Osteoblast (primary cell): ENCODE measurements around the gene COX6B2. TPM values are rescaled to one million over a fixed set of nuclear protein-coding genes. Genes with fewer than 3 reads are reported as not detected.

ENCODE experiments used
- DNase-seq: peaks from one replicate; pipeline ENCODE4 v3.0.0; 2011; ENCODE audit warnings: low spot score, mixed read lengths; ENCODE audit not compliant: insufficient read length; ENCODE audit errors: missing footprints
- H2AFZ ChIP-seq: 2 replicates; pipeline ENCODE4 v1.6.0; 2011; ENCODE audit warnings: mild to moderate bottlenecking, low read length
- H3K27ac ChIP-seq: 2 replicates; pipeline ENCODE4 v1.5.1; 2011; ENCODE audit warnings: mild to moderate bottlenecking, low read depth, low read length, moderate library complexity
- H3K27me3 ChIP-seq: 2 replicates; pipeline ENCODE4 v1.6.0; 2012; ENCODE audit warnings: mild to moderate bottlenecking, control low read depth, inconsistent platforms, low read length, moderate library complexity; ENCODE audit not compliant: insufficient read depth
- H3K36me3 ChIP-seq: 2 replicates; pipeline ENCODE4 v1.5.1; 2011; ENCODE audit warnings: mild to moderate bottlenecking, low read length, control low read depth, moderate library complexity; ENCODE audit not compliant: insufficient read depth
- H3K4me1 ChIP-seq: 2 replicates; pipeline ENCODE4 v1.5.1; 2011; ENCODE audit warnings: mild to moderate bottlenecking, low read length, control low read depth, moderate library complexity; ENCODE audit not compliant: insufficient read depth
- H3K4me2 ChIP-seq: 2 replicates; pipeline ENCODE4 v1.6.0; 2011; ENCODE audit warnings: mild to moderate bottlenecking, low read length; ENCODE audit not compliant: insufficient read depth
- H3K4me3 ChIP-seq: fragments of 200-600 bp; sonication (generic); 3 replicates; pipeline ENCODE4 v1.5.1; 2012; ENCODE audit warnings: mild to moderate bottlenecking, low read length, inconsistent platforms; ENCODE audit not compliant: insufficient read depth
- H3K79me2 ChIP-seq: 2 replicates; pipeline ENCODE4 v1.6.0; 2012; ENCODE audit warnings: mild to moderate bottlenecking, low read length, control low read depth, inconsistent platforms; ENCODE audit not compliant: insufficient read depth
- H3K9me3 ChIP-seq: 2 replicates; pipeline ENCODE4 v1.5.1; 2011; ENCODE audit warnings: low read depth, low read length, control low read depth
- H4K20me1 ChIP-seq: 2 replicates; pipeline ENCODE4 v1.6.0; 2012; ENCODE audit warnings: mild to moderate bottlenecking, low read length, control low read depth; ENCODE audit not compliant: insufficient read depth
- total RNA-seq: library from RNA; depleted of rRNA; stranded (reverse); fragments of >200 nt; gene quantifications from 2 replicates; pipeline ENCODE4 v1.2.3, GENCODE V29; 2012
- TF ChIP-seq, protein P1 (sequence below): IDR thresholded peaks from 2 replicates; pipeline ENCODE4 v1.5.1; 2011; ENCODE audit warnings: mild to moderate bottlenecking, low read depth, low read length, moderate library complexity; ENCODE audit errors: extremely low read depth

The COX6B2 gene
- total RNA-seq, 1 donor = not detected

DNA sequence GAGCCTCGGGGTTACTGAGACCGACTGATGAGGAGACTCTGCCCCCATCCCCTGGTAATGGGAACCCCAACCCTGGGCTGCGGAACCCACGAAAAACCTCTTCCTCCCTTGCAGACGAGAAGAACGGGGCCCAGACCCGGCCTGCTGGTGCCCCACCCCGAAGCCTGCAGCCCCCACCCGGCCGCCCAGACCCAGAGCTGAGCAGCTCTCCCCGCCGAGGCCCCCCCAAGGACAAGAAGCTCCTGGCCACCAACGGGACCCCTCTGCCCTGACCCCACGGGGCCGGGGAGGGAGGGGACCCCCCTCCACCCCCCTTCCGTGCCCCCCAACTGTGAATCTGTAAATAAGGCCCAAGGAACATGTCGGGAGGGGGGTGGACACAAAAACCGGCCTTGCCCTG lies 42.7 kb downstream of the COX6B2 start:
- Histone ChIP-seq H3K36me3 (peaks cover 9% of the 10 kb centered on the region), H3K9me3 (no peaks in the 10 kb centered on the region), H3K4me3 (no peak overlapping the region), H4K20me1 (no peaks in the 10 kb centered on the region), H3K79me2 (no peaks in the 10 kb centered on the region), H3K4me1 (no peaks in the 10 kb centered on the region), H3K4me2 (no peak overlapping the region), H3K27ac (no peak overlapping the region), H2AFZ (no peak overlapping the region), H3K27me3 (no peaks in the 10 kb centered on the region)
- TF ChIP-seq, protein P1, sequence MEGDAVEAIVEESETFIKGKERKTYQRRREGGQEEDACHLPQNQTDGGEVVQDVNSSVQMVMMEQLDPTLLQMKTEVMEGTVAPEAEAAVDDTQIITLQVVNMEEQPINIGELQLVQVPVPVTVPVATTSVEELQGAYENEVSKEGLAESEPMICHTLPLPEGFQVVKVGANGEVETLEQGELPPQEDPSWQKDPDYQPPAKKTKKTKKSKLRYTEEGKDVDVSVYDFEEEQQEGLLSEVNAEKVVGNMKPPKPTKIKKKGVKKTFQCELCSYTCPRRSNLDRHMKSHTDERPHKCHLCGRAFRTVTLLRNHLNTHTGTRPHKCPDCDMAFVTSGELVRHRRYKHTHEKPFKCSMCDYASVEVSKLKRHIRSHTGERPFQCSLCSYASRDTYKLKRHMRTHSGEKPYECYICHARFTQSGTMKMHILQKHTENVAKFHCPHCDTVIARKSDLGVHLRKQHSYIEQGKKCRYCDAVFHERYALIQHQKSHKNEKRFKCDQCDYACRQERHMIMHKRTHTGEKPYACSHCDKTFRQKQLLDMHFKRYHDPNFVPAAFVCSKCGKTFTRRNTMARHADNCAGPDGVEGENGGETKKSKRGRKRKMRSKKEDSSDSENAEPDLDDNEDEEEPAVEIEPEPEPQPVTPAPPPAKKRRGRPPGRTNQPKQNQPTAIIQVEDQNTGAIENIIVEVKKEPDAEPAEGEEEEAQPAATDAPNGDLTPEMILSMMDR = no peak
- DNase-seq = peak; percentile 73

DNA sequence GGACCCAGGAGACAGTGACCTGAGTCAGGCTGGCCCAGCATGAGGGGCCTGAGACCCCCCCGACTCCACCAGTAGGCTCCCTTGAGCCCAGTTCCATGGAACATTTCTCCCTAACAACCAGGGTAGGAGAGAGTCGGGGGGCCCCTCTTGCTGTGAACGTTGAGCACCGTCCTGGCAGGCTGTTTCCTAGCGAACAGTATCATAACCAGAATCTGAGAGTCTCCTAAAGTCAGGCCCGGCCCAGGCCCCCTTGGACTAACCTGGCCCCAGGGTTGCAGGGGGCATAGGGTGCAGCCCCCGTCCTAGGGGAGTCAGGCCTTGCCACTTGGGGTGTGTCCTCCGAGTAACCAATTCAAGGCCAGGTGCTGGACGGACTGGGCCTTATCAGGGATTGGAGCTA lies 43.1 kb downstream of the COX6B2 start:
- no peak overlapping the region for H3K27ac ChIP-seq
- no peak overlapping the region for H3K4me3 ChIP-seq
- no peaks in the 10 kb centered on the region for H3K79me2 ChIP-seq
- DNase-seq = peak; percentile 62
- no peaks in the 10 kb centered on the region for H3K9me3 ChIP-seq
- TF ChIP-seq, protein P1 = no peak
- H4K20me1 ChIP-seq = no peaks in the 10 kb centered on the region
- H3K27me3 ChIP-seq = no peaks in the 10 kb centered on the region
- H3K36me3 ChIP-seq = peaks cover 13% of the 10 kb centered on the region
- no peak overlapping the region for H2AFZ ChIP-seq
- no peaks in the 10 kb centered on the region for H3K4me1 ChIP-seq
- no peak overlapping the region for H3K4me2 ChIP-seq

DNA sequence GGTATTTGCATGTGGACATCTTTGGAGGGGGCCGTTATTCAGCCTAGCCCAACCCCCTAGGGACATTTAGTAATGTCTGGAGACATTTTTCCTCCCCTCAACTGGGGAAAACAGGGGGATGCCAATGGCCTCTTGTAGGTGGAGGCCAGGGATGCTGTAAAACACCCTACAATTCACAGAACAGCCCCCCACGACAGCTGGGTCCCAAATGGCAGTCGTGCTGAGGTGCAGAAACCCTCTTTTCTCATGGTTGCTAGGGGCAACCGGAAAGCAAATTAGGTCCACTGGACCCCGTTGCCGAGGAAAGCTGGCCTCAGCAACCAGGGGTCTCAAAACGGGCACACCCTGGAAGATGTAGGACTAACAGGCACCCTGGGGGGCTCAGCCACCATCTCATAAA lies 44.0 kb downstream of the COX6B2 start:
- H3K27ac ChIP-seq = no peak overlapping the region
- TF ChIP-seq, protein P1 = no peak
- H2AFZ ChIP-seq = no peak overlapping the region
- H3K4me1 ChIP-seq = no peaks in the 10 kb centered on the region
- no peaks in the 10 kb centered on the region for H3K79me2 ChIP-seq
- H3K27me3 ChIP-seq = no peaks in the 10 kb centered on the region
- peaks cover 22% of the 10 kb centered on the region for H3K36me3 ChIP-seq
- H3K4me2 ChIP-seq = no peak overlapping the region
- DNase-seq = peak; percentile 80
- H4K20me1 ChIP-seq = no peaks in the 10 kb centered on the region
- H3K4me3 ChIP-seq = no peak overlapping the region
- H3K9me3 ChIP-seq = no peaks in the 10 kb centered on the region

DNA sequence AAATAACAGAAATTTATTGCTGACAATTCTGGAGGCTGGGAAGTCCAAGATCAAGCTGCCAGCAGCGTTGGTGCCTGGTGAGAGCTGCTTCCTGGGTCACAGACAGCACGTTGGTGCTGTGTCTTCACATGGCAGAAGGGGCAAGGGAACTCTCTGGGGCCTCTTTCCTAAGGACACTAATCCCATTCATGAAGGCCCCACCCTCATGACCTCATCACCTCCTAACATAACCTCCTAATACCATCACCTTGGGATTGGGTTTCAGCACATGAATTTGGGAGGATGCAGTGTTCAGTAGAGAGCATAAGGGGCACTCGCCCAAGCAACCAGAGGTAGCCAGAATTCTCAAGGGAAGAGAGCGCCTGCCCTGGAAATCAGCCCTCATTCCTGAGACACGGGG lies 45.1 kb downstream of the COX6B2 start:
- H3K36me3 ChIP-seq = peaks cover 25% of the 10 kb centered on the region
- H3K4me2 ChIP-seq = no peak overlapping the region
- H2AFZ ChIP-seq = no peak overlapping the region
- no peak overlapping the region for H3K4me3 ChIP-seq
- H3K27me3 ChIP-seq = no peaks in the 10 kb centered on the region
- TF ChIP-seq, protein P1 = no peak
- H3K79me2 ChIP-seq = no peaks in the 10 kb centered on the region
- no peaks in the 10 kb centered on the region for H4K20me1 ChIP-seq
- DNase-seq = no peak
- no peak overlapping the region for H3K27ac ChIP-seq
- no peaks in the 10 kb centered on the region for H3K9me3 ChIP-seq
- H3K4me1 ChIP-seq = no peaks in the 10 kb centered on the region
